G401.6 (cell line): ENCODE results near the gene PKDCC.
"Not testable (repeated sequence)": the region's sequence is repeated elsewhere in the genome, so short reads cannot be mapped to it uniquely, and the experiment has no call there.

ENCODE experiments used
- FAIRE-seq: peaks from 2 replicates; lab custom pipeline; 2012; peaks lifted over from hg19 to GRCh38; lab: Jason Lieb, UNC

The PKDCC gene

GRCh38 chr2:42065753-42066152, 17.9 kb downstream of the PKDCC start:
- not testable (repeated sequence) for FAIRE-seq

- FAIRE-seq: not testable (repeated sequence)
Measured at GRCh38 chr2:42067001-42067400, 19.2 kb downstream of the PKDCC start.

GRCh38 chr2:42067521-42067920, 19.7 kb downstream of the PKDCC start:
- no peak for FAIRE-seq

GRCh38 chr2:42068571-42069178, 20.9 kb downstream of the PKDCC start:
- FAIRE-seq: no peak

GRCh38 chr2:42069568-42069967, 21.7 kb downstream of the PKDCC start:
- no peak for FAIRE-seq

- no peak for FAIRE-seq
Measured at GRCh38 chr2:42071791-42072190, 24.0 kb downstream of the PKDCC start.

GRCh38 chr2:42072349-42073118, 24.7 kb downstream of the PKDCC start:
- FAIRE-seq: no peak

GRCh38 chr2:42073739-42074503, 26.1 kb downstream of the PKDCC start:
- FAIRE-seq: no peak

- no peak for FAIRE-seq
Measured at GRCh38 chr2:42074661-42075060, 26.8 kb downstream of the PKDCC start.

GRCh38 chr2:42076357-42077225, 28.8 kb downstream of the PKDCC start:
- FAIRE-seq: no peak

- no peak for FAIRE-seq
Measured at GRCh38 chr2:42077343-42077742, 29.5 kb downstream of the PKDCC start.

GRCh38 chr2:42079737-42080287, 32.0 kb downstream of the PKDCC start:
- no peak for FAIRE-seq

GRCh38 chr2:42081151-42081550, 33.3 kb downstream of the PKDCC start:
- FAIRE-seq: not testable (repeated sequence)

- FAIRE-seq: no peak
Measured at GRCh38 chr2:42082016-42082415, 34.2 kb downstream of the PKDCC start.

GRCh38 chr2:42084231-42084671, 36.4 kb downstream of the PKDCC start:
- FAIRE-seq: no peak

GRCh38 chr2:42085070-42085469, 37.2 kb downstream of the PKDCC start:
- FAIRE-seq: not testable (repeated sequence)

GRCh38 chr2:42085706-42086487, 38.1 kb downstream of the PKDCC start:
- no peak for FAIRE-seq

- peak; percentile 92 for FAIRE-seq
Measured at GRCh38 chr2:42086500-42086953, 38.7 kb downstream of the PKDCC start.

- no peak for FAIRE-seq
Measured at GRCh38 chr2:42087137-42087856, 39.5 kb downstream of the PKDCC start.

- no peak for FAIRE-seq
Measured at GRCh38 chr2:42087857-42088195, 40.0 kb downstream of the PKDCC start.
